ENCODE data around the gene SMIM23. TPM values are rescaled to one million over a fixed set of nuclear protein-coding genes. Genes with fewer than 3 reads are reported as not detected.
A peak's percentile ranks its signal among the peaks of the same experiment; 100 is the strongest.

SMIM23 gene
- total RNA-seq, 2 experiments from 2014 or later = not detected

DNA sequence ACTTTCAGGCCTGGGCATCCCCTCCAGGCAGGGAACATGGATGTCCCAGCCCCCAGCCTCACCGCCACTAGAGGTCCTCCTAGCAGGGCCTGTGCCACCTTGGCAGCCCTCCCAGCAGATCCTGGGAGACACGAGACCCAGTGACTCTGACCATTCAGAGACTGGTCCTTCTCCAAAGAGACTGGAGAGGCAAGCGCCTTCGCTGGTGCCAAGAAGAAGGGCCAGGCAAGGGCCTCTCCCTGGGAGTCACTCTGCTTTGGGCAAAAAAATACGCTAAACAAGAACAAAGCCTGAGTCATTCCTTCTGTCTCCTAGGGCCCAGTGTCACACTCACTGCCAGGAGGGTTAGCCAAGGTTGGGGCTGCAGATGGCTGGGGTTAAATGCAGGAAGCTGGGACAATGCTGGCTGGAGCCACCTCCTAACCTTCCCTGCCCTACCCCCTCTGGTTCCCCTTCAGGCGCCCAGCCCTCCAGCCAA is 35.3 kb upstream of the SMIM23 start:
- Mint-ChIP-seq H3K36me3 (ENCODE audit: low read depth) (no peaks in the 10 kb centered on the region), H3K4me1 (no peaks in the 10 kb centered on the region), H3K27me3 (peaks cover 2% of the 10 kb centered on the region), H3K9me3 (ENCODE audit: low read depth) (no peaks in the 10 kb centered on the region), H3K4me3 (no peak overlapping the region), H3K27ac (no peak overlapping the region)
- ATAC-seq (no peak), DNase-seq (peak; percentile 25)
- POLR2A ChIA-PET = no interaction called here
- intact Hi-C loops (cut with DNase I, micrococcal nuclease) = no loop called here
- CTCF ChIA-PET = no interaction called here

DNA sequence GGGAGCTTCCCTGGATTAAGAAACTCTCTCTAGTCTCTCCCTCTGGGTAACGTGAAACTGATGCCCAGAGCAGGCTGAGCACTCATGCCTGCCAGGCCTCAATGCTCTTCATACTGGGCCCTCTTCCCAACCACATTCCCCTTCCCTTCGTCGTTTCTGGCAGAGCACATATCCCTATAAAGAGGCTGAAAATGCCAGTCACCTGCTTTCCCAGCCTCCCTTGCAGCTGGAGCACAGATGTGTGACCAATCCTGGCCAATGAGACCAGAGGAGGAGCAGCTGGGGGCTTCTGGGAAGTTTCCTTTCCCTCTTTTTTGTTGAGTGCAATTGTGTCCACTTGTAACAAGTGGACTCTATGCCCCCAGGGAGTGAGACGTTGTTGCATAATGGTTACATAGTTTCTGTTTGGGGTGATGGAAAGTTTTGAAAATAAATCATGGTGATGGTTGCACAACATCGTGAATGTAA is 30.2 kb upstream of the SMIM23 start:
- no peak overlapping the region for H3K27ac Mint-ChIP-seq
- peaks cover 4% of the 10 kb centered on the region for H3K9me3 Mint-ChIP-seq (ENCODE audit: low read depth)
- H3K27me3 Mint-ChIP-seq = peaks cover 2% of the 10 kb centered on the region
- intact Hi-C loops (cut with DNase I, micrococcal nuclease) = no loop called here
- H3K4me1 Mint-ChIP-seq = peaks cover 17% of the 10 kb centered on the region
- H3K36me3 Mint-ChIP-seq (ENCODE audit: low read depth) = no peaks in the 10 kb centered on the region
- no peak for ATAC-seq
- ChIA-PET CTCF (interaction anchor here (0.6 kb wide), 1 partner anchor 10 kb away, joined by 3 read pairs; no protein-coding TSS in a partner anchor), POLR2A (no interaction called here)
- no peak overlapping the region for H3K4me3 Mint-ChIP-seq
- no peak for DNase-seq

DNA sequence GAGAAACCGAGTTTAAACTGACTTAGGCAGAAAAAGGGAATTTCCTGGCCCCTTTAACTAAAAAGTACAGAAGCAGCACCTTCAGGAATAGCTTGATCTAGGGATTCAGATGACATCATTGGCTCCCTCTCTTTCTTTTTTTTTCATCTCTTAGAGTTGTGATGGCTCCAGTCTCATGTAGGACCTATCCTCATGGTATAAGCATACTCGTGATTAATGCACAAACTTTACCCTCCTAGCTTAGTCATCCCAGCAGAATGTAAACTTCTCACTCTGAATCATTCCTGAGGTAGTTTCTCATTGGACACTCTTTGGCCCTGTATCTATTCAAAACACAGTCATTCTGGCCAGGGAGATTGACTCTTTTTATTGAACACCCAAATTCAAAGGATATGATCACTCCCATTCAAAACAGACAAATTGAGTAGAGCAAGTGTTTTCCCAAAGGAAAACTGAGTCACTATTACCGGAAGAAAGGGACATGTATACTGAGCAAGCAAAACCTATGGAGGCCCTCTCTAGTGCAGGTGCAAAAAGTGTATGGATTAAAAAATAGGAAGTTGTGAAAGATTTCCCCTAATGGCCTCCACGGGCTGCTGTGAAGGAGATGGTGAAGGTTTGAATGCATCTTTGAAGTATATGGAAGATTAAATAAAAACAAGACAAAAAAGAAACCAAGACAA is 27.6 kb upstream of the SMIM23 start:
- H3K4me3 Mint-ChIP-seq = no peak overlapping the region
- POLR2A ChIA-PET = interaction anchor here (0.6 kb wide), 2 partner anchors 342 to 353 kb away, joined by 3 to 4 read pairs; no protein-coding TSS in a partner anchor

DNA sequence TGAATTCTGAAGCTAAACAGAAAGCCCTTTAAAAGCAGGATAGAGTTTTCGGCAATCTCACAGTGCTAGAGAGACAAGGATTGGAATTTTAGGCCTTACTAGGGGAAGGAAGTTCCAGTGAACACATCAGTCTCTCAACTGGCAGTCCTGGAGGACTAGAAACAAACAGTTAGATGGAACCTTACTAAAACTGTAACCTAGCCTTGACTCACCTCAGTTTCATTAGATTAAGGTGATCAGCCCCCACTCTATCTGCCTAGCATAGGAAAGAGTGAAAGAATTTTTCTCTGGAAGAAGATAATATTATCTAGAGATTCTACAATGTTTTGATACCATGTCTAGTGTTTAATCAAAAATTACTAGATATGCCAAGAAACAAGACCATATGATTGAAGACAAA is 25.8 kb upstream of the SMIM23 start:
- intact Hi-C loops (cut with DNase I, micrococcal nuclease) = loop anchor here (2.0 kb wide), 1 partner anchor 147 kb away; no protein-coding TSS in a partner anchor
- DNase-seq (no peak), ATAC-seq (no peak)
- ChIA-PET CTCF (interaction anchor here (1.1 kb wide), 1 partner anchor 22 kb away, joined by 4 read pairs; no protein-coding TSS in a partner anchor), POLR2A (no interaction called here)
- no peaks in the 10 kb centered on the region for H3K36me3 Mint-ChIP-seq (ENCODE audit: low read depth)
- peaks cover 5% of the 10 kb centered on the region for H3K27me3 Mint-ChIP-seq
- peaks cover 17% of the 10 kb centered on the region for H3K4me1 Mint-ChIP-seq
- H3K27ac Mint-ChIP-seq = no peak overlapping the region
- H3K4me3 Mint-ChIP-seq = no peak overlapping the region
- peaks cover 4% of the 10 kb centered on the region for H3K9me3 Mint-ChIP-seq (ENCODE audit: low read depth)

More for the DNA sequence above, 27.6 kb upstream of the SMIM23 start:
- intact Hi-C loops (cut with DNase I, micrococcal nuclease) = loop anchor here (2.0 kb wide), 1 partner anchor 149 kb away; no protein-coding TSS in a partner anchor
- ATAC-seq = peak; percentile 98
- Mint-ChIP-seq H3K36me3 (ENCODE audit: low read depth) (no peaks in the 10 kb centered on the region), H3K4me1 (peaks cover 17% of the 10 kb centered on the region), H3K27ac (no peak overlapping the region), H3K27me3 (no peaks in the 10 kb centered on the region), H3K9me3 (ENCODE audit: low read depth) (peaks cover 4% of the 10 kb centered on the region)
- no peak for DNase-seq
- CTCF ChIA-PET = interaction anchor here (0.7 kb wide), 1 partner anchor 375 kb away, joined by 4 read pairs; no protein-coding TSS in a partner anchor

DNA sequence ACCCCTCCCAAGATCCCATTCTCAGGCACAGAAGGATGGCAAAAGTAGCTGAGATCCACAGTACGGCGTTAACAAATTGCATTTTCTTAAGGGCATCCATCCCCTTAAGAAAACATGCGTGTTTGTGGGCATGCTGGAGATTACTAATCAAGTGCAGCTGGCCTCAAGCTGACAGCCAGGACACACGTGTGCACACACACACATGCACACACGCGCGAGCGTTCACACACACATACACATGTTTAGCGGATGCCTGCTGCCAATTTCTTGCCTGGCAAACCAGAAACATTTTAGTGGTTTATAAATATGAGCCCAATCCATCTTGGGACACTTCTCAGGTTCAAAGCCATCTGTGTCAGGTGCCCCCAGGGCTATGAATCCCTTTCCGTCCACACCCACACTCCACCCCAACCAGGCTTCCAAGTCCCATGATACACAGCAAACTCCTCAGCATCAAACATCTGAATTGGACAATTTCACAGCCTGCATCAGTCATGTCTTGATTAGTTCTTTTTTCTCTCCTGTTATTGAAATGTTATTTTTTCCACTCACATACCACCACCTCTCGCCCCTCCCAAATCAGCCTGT is 23.5 kb upstream of the SMIM23 start:
- POLR2A ChIA-PET = no interaction called here
- ATAC-seq (no peak), DNase-seq (no peak)
- H3K27ac Mint-ChIP-seq = no peak overlapping the region
- H3K9me3 Mint-ChIP-seq (ENCODE audit: low read depth) = peaks cover 5% of the 10 kb centered on the region
- CTCF ChIA-PET = no interaction called here
- H3K4me1 Mint-ChIP-seq = peaks cover 17% of the 10 kb centered on the region
- H3K4me3 Mint-ChIP-seq = no peak overlapping the region
- H3K27me3 Mint-ChIP-seq = peaks cover 13% of the 10 kb centered on the region
- no peaks in the 10 kb centered on the region for H3K36me3 Mint-ChIP-seq (ENCODE audit: low read depth)
- intact Hi-C loops (cut with DNase I, micrococcal nuclease) = no loop called here

DNA sequence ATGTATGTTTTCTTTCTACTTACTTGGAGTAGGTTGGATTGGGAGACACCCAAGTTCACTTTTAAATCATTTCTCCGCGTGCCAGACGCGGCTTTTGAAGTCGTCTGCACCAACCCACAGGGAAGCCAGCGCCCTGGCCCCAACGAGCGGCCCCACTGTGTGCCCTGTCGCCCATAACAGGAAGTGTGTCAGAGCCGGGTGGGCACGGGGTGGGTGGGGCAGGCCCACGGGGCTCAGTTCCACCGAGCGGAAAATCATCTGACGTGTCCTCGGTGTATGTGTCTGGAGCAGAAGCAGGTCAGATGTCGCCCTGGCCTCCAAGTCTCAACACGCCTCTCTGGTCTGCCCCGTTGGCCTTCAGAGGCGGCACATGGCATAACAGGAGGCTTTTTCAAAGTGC is 22.7 kb upstream of the SMIM23 start:
- Mint-ChIP-seq H3K36me3 (ENCODE audit: low read depth) (no peaks in the 10 kb centered on the region), H3K9me3 (ENCODE audit: low read depth) (peaks cover 11% of the 10 kb centered on the region), H3K4me3 (no peak overlapping the region), H3K27ac (no peak overlapping the region), H3K27me3 (peaks cover 16% of the 10 kb centered on the region), H3K4me1 (peaks cover 13% of the 10 kb centered on the region)
- intact Hi-C loops (cut with DNase I, micrococcal nuclease) = no loop called here
- ChIA-PET POLR2A (no interaction called here), CTCF (no interaction called here)
- ATAC-seq = no peak
- no peak for DNase-seq

DNA sequence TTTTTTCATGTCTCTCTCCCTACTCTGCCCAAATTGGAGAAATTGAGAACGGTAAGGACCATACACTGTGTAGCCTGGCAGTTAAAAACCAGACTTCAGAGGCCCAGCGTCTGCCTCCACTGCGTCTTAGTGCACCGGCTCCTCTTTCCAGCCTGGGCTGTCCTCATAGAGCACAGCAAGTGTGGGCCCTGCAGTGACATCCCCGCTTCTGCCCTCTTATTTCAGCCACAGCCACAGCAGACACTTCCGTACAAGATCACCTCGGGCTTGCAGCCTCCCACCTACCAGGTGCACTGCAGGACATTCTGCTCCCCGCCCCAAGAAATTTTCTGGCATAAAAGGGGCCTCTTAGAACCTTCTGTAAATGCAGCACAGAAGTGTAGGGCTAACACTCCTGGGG is 21.4 kb upstream of the SMIM23 start:
- Mint-ChIP-seq H3K9me3 (ENCODE audit: low read depth) (peaks cover 9% of the 10 kb centered on the region), H3K36me3 (ENCODE audit: low read depth) (no peaks in the 10 kb centered on the region), H3K27ac (no peak overlapping the region), H3K4me3 (no peak overlapping the region), H3K27me3 (peaks cover 16% of the 10 kb centered on the region), H3K4me1 (peaks cover 6% of the 10 kb centered on the region)
- ChIA-PET CTCF (no interaction called here), POLR2A (no interaction called here)
- ATAC-seq (no peak), DNase-seq (no peak)
- intact Hi-C loops (cut with DNase I, micrococcal nuclease) = no loop called here

DNA sequence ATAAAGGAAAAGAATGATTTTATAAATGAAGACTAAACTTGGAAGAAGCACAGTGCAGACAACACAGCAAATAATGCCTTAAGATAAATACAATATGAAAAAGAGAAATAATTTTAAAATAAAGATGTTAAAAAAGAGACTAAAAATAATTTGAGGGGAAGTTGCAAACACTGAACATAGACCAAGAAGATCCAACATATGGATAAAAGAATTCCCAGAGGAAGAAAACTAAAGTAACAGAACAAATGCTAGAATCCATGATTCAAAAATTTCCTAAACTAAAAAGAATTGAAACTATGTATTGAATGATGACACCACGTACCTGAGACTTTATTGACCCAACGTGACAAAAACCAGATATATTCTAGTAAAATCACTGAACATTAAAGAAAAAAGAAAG is 18.7 kb upstream of the SMIM23 start:
- no peak for DNase-seq
- H3K9me3 Mint-ChIP-seq (ENCODE audit: low read depth) = peaks cover 7% of the 10 kb centered on the region
- peaks cover 23% of the 10 kb centered on the region for H3K27me3 Mint-ChIP-seq
- no peaks in the 10 kb centered on the region for H3K4me1 Mint-ChIP-seq
- H3K27ac Mint-ChIP-seq = no peak overlapping the region
- ChIA-PET CTCF (no interaction called here), POLR2A (no interaction called here)
- no peaks in the 10 kb centered on the region for H3K36me3 Mint-ChIP-seq (ENCODE audit: low read depth)
- H3K4me3 Mint-ChIP-seq = no peak overlapping the region
- intact Hi-C loops (cut with DNase I, micrococcal nuclease) = no loop called here
- no peak for ATAC-seq

DNA sequence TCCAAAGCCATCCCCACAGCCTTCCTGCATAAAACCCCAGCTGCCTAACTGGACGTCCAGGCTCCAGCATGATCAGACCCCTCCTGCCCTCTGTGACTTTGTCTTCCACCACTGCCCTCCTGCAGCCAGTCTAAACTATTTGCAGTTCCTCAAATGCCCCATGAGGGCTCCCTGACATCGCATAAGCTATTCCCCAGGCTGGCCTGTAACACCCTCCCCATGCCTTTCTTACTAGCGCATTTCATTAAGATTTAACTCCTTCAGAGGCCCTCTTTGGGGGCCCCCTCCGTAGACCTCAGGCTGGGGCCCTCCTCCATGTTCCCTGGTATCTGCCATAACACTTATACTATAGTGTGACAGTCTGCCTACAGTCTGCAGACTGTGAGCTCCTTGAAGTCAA is 15.5 kb upstream of the SMIM23 start:
- no peak overlapping the region for H3K27ac Mint-ChIP-seq
- ATAC-seq (no peak), DNase-seq (no peak)
- ChIA-PET POLR2A (no interaction called here), CTCF (interaction anchor here (0.7 kb wide), 1 partner anchor 37 kb away, joined by 3 read pairs; no protein-coding TSS in a partner anchor)
- H3K4me1 Mint-ChIP-seq = no peaks in the 10 kb centered on the region
- intact Hi-C loops (cut with DNase I, micrococcal nuclease) = no loop called here
- peaks cover 14% of the 10 kb centered on the region for H3K27me3 Mint-ChIP-seq
- no peak overlapping the region for H3K4me3 Mint-ChIP-seq
- H3K9me3 Mint-ChIP-seq (ENCODE audit: low read depth) = peaks cover 7% of the 10 kb centered on the region
- no peaks in the 10 kb centered on the region for H3K36me3 Mint-ChIP-seq (ENCODE audit: low read depth)

DNA sequence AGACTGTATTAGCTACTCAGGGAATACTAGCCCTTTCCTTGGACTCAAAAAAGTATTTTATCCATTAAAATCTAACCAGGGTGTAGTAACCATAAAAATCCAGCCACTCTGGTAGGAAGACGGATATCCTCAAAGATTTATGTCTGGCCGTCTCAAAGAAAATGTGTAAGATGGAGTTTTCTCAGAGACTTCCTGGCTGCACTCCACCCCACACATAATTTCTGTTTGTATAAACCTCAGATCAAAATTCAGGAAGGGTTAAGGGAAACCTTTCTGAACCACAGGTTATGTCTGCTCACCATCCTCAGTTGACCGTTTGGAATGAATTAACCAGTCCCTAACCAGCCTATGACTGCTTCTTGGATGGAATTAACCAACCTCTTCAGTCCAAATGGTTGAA is 13.8 kb upstream of the SMIM23 start:
- Mint-ChIP-seq H3K4me1 (no peaks in the 10 kb centered on the region), H3K27me3 (peaks cover 11% of the 10 kb centered on the region), H3K27ac (no peak overlapping the region), H3K9me3 (ENCODE audit: low read depth) (peaks cover 7% of the 10 kb centered on the region), H3K36me3 (ENCODE audit: low read depth) (no peaks in the 10 kb centered on the region), H3K4me3 (no peak overlapping the region)
- ChIA-PET POLR2A (no interaction called here), CTCF (no interaction called here)
- no peak for ATAC-seq
- no peak for DNase-seq
- intact Hi-C loops (cut with DNase I, micrococcal nuclease) = no loop called here

DNA sequence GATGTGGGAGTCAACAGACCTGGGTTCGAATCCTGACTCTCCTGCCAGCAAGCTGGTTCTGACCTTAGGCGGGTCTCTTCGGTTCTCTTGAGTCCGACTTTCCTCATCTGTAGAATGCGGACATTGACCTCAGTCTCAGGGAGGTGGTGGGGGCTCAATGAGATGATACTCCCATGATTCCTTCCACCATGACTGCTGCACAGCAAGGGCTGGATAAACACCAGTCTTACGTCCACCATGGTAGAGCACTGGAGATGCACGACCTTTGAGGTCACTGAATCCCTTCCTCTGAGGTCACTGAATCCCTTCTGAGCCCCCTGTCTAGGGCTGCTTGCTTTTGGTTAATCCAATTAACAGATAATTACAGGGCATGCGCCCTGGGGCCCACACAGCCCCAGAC is 12.5 kb upstream of the SMIM23 start:
- Mint-ChIP-seq H3K27ac (no peak overlapping the region), H3K4me3 (no peak overlapping the region), H3K36me3 (ENCODE audit: low read depth) (no peaks in the 10 kb centered on the region), H3K27me3 (peaks cover 7% of the 10 kb centered on the region), H3K9me3 (ENCODE audit: low read depth) (no peaks in the 10 kb centered on the region), H3K4me1 (no peaks in the 10 kb centered on the region)
- ATAC-seq (no peak), DNase-seq (no peak)
- CTCF ChIA-PET = no interaction called here
- intact Hi-C loops (cut with DNase I, micrococcal nuclease) = no loop called here
- POLR2A ChIA-PET = no interaction called here

DNA sequence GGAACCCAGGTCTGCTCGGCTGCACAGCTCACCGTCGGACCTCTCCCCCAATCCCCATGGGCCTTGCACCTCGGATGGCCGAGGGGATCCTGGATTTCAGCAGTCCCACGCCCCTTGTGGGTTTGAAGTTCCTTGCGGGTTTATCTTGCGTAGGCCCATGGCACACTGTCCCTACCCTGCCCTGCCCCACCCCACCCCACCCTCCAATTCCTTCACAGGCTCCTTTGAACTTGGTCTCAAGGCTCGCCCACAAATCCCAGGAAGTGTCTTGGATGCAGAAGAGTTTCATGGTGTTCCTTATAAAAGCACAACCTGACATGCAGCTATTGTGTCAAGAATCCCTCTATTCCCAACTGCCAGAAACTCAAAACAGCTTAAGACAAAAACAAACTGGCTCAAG is 11.2 kb upstream of the SMIM23 start:
- POLR2A ChIA-PET = interaction anchor here (0.5 kb wide), 1 partner anchor 302 kb away, joined by 4 read pairs; no protein-coding TSS in a partner anchor

More for the DNA sequence above, 11.2 kb upstream of the SMIM23 start:
- Mint-ChIP-seq H3K4me1 (no peaks in the 10 kb centered on the region), H3K36me3 (ENCODE audit: low read depth) (no peaks in the 10 kb centered on the region), H3K27me3 (peaks cover 13% of the 10 kb centered on the region), H3K27ac (no peak overlapping the region), H3K4me3 (no peak overlapping the region), H3K9me3 (ENCODE audit: low read depth) (no peaks in the 10 kb centered on the region)
- CTCF ChIA-PET = interaction anchor here (0.6 kb wide), 1 partner anchor 278 kb away, joined by 3 read pairs; no protein-coding TSS in a partner anchor
- DNase-seq = no peak
- intact Hi-C loops (cut with DNase I, micrococcal nuclease) = no loop called here
- no peak for ATAC-seq

All from activated CD4-positive, alpha-beta T cell treated with anti-CD3 and anti-CD28 coated beads for 36 hours (primary cell).